DND-41 (cell line): ENCODE results near the gene NFIB.

Experiments
- CTCF ChIP-seq: IDR thresholded peaks from 2 replicates; pipeline ENCODE4 v1.5.1; 2012; ENCODE audit warnings: borderline replicate concordance, low read length, moderate library complexity, mild to moderate bottlenecking; ENCODE audit not compliant: poor library complexity, severe bottlenecking; ENCODE audit errors: extremely low read depth
- EZH2 ChIP-seq: IDR thresholded peaks from 3 replicates; pipeline ENCODE4 v1.6.1; 2012; ENCODE audit warnings: borderline replicate concordance, low read depth, mild to moderate bottlenecking, moderate library complexity, low read length, inconsistent platforms; ENCODE audit not compliant: severe bottlenecking

GRCh38 chr9:14188011-14188410 is 125.9 kb downstream of the NFIB start:
- no peak for TF ChIP-seq CTCF
- TF ChIP-seq EZH2, result no peak
